ENCODE measurements around the gene ZMIZ1.
"Not testable (repeated sequence)": the region's sequence is repeated elsewhere in the genome, so short reads cannot be mapped to it uniquely, and the experiment has no call there.

Gene ZMIZ1

GRCh38 chr10:79324032-79324695, 255.4 kb downstream of the ZMIZ1 start:
- DNase-seq (ENCODE audit: low spot score) = no peak

DNA sequence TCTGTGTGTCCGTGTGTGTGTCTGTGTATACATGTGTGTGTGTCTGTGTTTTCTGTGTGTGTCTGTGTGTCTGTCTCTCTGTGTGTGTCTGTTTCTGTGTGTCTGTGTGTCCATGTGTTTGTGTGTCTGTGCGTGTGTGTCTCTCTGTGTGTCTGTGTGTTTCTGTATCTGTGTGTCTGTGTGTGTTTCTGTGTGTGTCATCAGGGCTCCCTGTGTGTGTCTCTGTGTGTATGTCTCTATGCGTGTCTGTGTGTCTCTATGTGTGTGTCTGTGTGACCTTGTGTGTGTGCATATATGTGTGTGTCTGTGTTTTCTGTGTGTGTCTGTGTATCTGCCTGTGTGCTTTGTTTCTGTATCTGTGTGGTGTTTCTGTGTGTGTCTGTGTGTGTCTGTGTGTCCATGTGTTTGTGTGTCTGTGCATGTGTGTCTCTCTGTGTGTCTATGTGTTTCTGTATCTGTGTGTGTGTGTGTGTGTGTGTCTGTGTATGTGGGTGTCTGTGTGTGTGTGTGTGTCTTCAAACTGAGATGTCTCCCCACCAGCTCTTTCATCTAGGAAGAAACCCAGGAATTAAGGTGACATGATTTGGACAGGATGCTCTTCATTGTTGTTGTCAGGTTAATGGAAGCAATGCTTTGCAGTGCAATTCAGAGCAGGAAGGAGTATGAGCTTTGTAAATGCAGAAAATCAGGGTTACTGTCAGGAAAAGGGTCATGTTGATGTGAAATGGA, 257.8 kb downstream of the ZMIZ1 start:
- DNase-seq (ENCODE audit: low spot score) = no peak

DNA sequence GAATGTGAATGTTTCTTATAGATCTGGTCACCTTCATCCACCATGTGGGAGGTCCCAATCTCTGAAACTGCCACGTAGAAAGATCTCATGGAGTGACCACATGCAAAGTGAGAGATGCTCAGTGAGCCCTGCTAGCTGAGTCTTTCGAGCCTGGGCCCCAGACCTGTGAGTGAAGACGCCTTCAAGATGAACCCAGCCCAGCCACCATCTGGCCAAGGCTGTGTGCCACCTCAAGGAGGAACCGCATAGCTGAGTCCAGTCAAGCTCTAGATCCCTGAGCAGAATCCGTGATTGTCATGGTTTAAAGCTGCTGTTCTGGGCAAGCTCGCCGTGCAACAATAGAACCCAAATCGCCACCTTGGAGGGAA, 258.3 kb downstream of the ZMIZ1 start:
- no peak for DNase-seq (ENCODE audit: low spot score)

DNA sequence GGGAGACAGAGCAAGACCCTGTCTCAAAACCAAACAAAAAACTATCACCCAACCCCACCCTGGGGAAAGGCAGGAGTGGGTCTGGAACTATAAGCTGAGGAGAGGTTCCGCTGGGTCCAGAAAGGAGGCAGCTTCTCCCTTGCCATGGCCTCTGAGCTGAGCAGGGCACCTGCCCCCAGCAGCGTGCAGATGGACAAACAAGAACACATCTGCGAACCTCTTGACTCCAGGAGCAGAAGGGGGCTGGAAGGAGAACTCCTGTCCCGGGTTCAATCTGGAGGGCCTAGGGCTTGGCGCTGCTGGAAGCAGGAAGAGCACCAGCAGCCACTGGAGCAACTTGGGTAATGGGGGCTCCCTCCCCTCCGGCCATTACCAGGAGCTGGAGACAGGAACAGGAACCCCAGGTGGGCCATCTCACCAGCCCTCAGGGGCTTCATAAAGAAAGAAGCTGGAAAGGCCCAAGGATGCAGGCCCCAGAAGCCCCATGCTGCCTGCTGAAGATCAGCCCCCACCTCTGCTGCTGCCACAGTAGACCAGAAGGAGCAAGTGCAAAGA, 259.5 kb downstream of the ZMIZ1 start:
- DNase-seq (ENCODE audit: low spot score) = no peak

- no peak for DNase-seq (ENCODE audit: low spot score)
These were observed 260.2 kb downstream of the ZMIZ1 start for GRCh38 chr10:79328737-79329504.

GRCh38 chr10:79329529-79329928, 260.8 kb downstream of the ZMIZ1 start:
- no peak for DNase-seq (ENCODE audit: low spot score)

DNA sequence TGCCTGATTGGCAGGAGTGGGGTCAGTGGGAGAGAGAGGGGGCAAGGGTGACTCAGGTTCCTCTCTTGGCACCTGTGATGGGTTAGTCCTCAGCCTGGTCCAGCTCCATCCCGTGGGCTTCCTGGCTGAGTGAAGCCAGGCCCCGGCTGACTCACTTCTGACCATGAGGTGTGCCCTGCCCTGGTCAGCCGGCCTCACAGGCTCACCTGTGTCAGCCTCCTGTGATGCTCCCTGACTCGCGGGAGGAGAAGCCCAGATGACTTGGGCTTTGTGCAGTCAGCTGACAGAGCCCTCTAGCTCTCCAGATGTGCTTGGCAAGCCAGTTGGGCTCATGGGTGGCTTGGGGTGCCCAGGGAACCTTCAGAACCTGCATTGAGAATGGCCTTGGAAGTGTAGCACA, 262.5 kb downstream of the ZMIZ1 start:
- no peak for DNase-seq (ENCODE audit: low spot score)

DNA sequence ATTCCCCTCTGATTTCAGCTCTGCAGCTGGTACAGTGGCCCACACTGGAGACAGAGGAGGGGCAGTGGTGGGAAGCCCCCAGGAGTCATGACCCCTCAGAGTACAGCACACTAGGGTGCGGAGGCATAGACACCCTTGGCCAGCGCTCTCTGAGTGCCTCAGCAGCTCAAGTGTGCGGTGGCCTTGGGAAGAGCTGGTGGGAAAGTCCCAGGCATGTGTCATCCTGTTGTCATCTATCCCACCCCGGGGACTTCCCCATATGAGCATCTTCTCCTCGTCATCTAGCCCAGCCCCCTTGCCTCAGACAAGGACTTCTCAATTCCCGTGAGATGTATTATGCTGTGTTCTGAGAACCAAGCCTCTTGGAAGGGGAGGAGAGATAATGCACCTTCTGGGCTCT, 262.9 kb downstream of the ZMIZ1 start:
- no peak for DNase-seq (ENCODE audit: low spot score)

- not testable (repeated sequence) for DNase-seq (ENCODE audit: low spot score)
These were observed 264.0 kb downstream of the ZMIZ1 start for GRCh38 chr10:79332610-79333315.

GRCh38 chr10:79333513-79333912, 264.7 kb downstream of the ZMIZ1 start:
- no peak for DNase-seq (ENCODE audit: low spot score)

GRCh38 chr10:79334573-79334972, 265.8 kb downstream of the ZMIZ1 start:
- no peak for DNase-seq (ENCODE audit: low spot score)

DNA sequence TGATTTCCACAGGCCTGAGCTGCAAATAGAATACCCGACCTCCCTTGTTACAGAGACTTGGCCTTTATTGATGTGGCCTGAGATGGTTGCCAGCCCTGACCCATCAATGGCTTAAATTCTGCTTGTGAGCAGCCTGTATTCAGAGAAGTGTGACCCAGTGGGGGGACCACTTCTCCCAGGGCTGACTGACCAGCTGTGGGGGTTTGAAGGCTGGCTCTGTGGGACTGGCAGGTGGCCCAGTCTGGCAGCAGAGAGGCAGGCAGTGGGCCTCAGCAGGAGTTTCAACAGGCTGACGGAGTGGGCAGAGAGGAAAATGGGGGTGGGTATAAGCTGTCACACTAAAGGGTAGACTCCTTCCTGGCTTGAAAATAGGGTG, 266.3 kb downstream of the ZMIZ1 start:
- DNase-seq (ENCODE audit: low spot score) = no peak

DNA sequence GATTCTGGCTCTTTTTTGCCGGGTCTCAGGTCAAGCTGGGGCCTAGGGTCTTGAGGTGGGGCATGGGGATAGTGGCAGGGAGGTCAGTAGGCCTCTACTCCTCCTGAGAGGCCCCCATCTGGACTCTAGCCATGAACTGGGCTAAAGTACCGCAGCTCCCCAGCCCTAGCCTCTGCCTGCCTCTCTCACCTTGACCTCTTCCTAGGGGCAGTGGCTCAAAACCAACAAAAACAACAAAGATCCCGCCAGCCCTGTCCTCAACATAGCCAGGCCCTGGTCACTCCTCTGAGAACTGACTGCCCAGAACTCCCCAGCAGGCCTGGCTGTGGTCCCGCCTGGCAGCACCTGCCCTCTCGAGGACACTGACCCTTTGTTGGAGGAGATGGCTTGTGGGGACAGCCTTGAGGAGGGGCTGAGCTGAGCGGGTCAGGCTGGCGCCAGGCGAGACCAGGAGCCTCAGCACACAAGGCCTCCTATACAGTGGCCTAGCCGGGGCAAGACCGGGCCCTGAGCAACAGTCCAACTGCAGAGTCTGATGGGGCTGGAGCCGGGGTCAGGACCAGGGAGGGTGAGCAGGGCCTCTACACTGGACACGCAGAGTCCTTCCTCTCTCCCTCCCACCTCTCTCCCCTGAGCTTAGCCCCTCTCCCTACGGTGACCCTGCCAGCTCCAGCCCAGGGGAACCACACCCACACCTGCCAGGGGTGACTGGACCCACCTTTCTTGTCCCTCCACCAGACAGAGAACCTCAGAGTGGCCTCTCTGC, 266.9 kb downstream of the ZMIZ1 start:
- no peak for DNase-seq (ENCODE audit: low spot score)

- DNase-seq (ENCODE audit: low spot score) = no peak
These were observed 267.5 kb downstream of the ZMIZ1 start for GRCh38 chr10:79336276-79336675.

GRCh38 chr10:79336739-79337138, 268.0 kb downstream of the ZMIZ1 start:
- no peak for DNase-seq (ENCODE audit: low spot score)

DNA sequence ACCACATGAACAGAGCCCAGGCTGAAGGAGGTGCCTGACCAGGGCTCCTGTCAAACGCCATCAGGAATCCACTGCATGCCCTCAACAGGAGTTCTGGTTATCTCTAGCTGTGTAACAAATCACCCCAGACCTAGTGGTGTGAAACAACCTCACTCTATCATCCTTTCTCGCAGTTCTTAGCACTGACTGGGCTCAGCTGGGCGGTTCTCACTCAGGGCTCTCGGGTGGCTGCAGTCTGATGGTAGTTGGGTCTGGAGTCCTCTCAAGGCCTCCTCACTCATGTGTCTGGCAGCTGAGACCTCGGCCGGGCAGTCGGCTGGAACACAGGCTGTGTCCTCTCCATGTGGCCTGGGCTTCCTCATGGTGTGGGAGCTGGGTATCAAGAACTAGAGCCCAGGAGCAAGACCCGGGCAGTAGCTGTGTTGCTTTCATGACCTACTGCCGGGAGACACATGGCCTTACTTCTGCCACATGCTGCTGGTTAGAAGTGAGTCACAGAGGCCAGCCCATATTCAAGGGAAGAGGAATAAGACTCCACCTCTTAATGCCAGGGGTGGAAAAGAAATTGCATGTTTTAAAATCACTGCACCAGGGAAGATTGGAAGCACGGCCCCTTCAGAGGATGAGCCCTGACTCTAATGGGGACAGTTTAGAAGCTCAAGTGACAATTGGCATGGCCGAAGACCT, 269.2 kb downstream of the ZMIZ1 start:
- DNase-seq (ENCODE audit: low spot score) = not testable (repeated sequence)

GRCh38 chr10:79339266-79339665, 270.5 kb downstream of the ZMIZ1 start:
- no peak for DNase-seq (ENCODE audit: low spot score)

- DNase-seq (ENCODE audit: low spot score) = no peak
These were observed 272.0 kb downstream of the ZMIZ1 start for GRCh38 chr10:79340646-79341244.

DNA sequence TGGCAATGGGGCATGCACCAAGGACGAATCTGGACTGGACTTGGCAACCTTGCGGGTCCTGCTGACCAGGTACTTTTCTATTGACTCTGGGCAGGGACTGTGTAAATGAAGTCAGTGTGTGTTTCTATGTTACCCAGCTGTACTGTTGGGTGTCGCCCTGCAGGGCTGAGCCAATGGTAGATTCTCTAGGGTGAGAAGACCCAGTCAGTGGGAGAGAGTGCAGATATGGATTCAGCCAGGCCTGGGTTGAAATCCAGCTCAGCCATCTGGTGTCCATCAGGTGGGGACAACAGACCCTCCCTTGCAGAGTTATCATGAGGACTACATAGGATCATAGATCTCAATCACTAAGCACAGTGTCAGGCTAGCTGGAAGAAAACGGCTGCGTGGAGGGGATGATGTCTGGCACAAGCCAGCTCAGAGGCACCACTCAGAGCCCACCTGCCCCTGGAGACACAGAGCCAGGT, 273.6 kb downstream of the ZMIZ1 start:
- no peak for DNase-seq (ENCODE audit: low spot score)

Measured in AG08396 (cell line).